BJ (cell line): Measurements from ENCODE around the gene ABLIM1. TPM values are rescaled to one million over a fixed set of nuclear protein-coding genes. Genes with fewer than 3 reads are reported as not detected.
A peak's percentile ranks its signal among the peaks of the same experiment; 100 is the strongest.

Source experiments
- CTCF ChIA-PET: fragments of 350-600 bp; formaldehyde crosslinking; extraction: SDS; loops from one replicate; lab custom pipeline; 2021; ENCODE audit warnings: antibody characterized with exemption, inconsistent platforms; lab: Yijun Ruan, JAX
- POLR2A ChIA-PET: fragments of 300-600 bp; sonication (Branson Sonifier 250); formaldehyde crosslinking; extraction: SDS; loops from one replicate; lab custom pipeline; 2021; ENCODE audit warnings: antibody characterized with exemption; lab: Charles Lee
- DNase-seq: peaks from one replicate; pipeline ENCODE4 v3.0.0-alpha.2; 2011; ENCODE audit warnings: low read depth
- H3K27me3 ChIP-seq: 2 replicates; pipeline ENCODE4 v1.6.0; 2011; ENCODE audit warnings: low read length; ENCODE audit not compliant: control insufficient read depth, insufficient read depth
- H3K36me3 ChIP-seq: 2 replicates; pipeline ENCODE4 v1.5.1; 2011; ENCODE audit warnings: low read length; ENCODE audit not compliant: control insufficient read depth, insufficient read depth
- H3K4me3 ChIP-seq: 2 replicates; pipeline ENCODE4 v1.5.1; 2011; ENCODE audit warnings: low read depth, mild to moderate bottlenecking, control low read depth, low read length
- CTCF ChIP-seq: IDR thresholded peaks from 2 replicates; pipeline ENCODE4 v1.5.1; 2011; ENCODE audit warnings: low read depth, mild to moderate bottlenecking, control low read depth, inconsistent platforms, low read length, moderate library complexity; ENCODE audit not compliant: insufficient read depth
- polyA plus RNA-seq: library from polyadenylated mRNA; depleted of rRNA; stranded (reverse); fragments of >200 nt; gene quantifications from 2 replicates; pipeline ENCODE4 v1.2.3, GENCODE V29; 2011

Gene ABLIM1
- polyA plus RNA-seq, 1 experiment = 14.4 TPM

GRCh38 chr10:114521255-114521654, 136.8 kb downstream of the ABLIM1 start:
- ChIA-PET CTCF (interaction anchor here (2.6 kb wide), 1 partner anchor 50 kb away, joined by 7 read pairs; no protein-coding TSS in a partner anchor), POLR2A (no interaction called here)
- H3K4me3 ChIP-seq = no peak overlapping the region
- H3K27me3 ChIP-seq = no peaks in the 10 kb centered on the region
- H3K36me3 ChIP-seq = no peaks in the 10 kb centered on the region
- no peak for TF ChIP-seq CTCF
- no peak for DNase-seq

GRCh38 chr10:114520453-114520852, 137.6 kb downstream of the ABLIM1 start:
- no peak for TF ChIP-seq CTCF
- peak; percentile 65 for DNase-seq
- Histone ChIP-seq H3K4me3 (no peak overlapping the region), H3K36me3 (no peaks in the 10 kb centered on the region), H3K27me3 (no peaks in the 10 kb centered on the region)
- ChIA-PET CTCF (interaction anchor here (1.0 to 2.6 kb wide), 2 partner anchors 10 to 49 kb away, joined by 3 to 7 read pairs; no protein-coding TSS in a partner anchor), POLR2A (no interaction called here)

DNA sequence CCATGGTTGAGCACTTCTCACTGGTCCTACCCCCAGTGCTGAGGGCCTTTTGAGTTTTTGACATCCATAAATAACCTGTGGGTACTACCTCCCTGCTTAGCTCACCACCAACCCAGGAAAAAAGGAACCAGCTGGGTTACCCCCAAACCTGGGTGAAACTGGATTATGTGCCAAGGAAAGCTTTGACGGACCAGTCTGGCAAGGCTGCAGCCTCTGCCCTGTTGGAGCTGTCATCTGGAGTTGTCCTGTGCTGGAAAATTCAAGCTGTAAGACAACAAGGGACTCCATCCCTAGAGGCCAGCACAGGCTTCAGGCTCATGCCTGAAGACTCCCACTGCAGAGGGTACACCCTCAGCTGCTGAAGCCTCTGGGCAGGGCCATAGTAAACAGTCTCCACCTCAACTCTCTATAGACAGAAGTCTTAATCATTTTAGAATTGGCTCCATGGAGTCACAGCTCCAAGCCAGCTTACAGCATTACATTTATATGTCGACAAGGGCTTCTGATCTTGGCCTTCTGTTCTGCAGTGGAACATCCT, 138.2 kb downstream of the ABLIM1 start:
- Histone ChIP-seq H3K4me3 (no peak overlapping the region), H3K36me3 (no peaks in the 10 kb centered on the region), H3K27me3 (no peaks in the 10 kb centered on the region)
- DNase-seq = no peak
- CTCF ChIA-PET = interaction anchor here (1.0 to 2.6 kb wide), 3 partner anchors 10 to 302 kb away, joined by 3 to 7 read pairs (median 3); partner anchors contain the start of gene FHIP2A
- no peak for TF ChIP-seq CTCF
- POLR2A ChIA-PET = no interaction called here

DNA sequence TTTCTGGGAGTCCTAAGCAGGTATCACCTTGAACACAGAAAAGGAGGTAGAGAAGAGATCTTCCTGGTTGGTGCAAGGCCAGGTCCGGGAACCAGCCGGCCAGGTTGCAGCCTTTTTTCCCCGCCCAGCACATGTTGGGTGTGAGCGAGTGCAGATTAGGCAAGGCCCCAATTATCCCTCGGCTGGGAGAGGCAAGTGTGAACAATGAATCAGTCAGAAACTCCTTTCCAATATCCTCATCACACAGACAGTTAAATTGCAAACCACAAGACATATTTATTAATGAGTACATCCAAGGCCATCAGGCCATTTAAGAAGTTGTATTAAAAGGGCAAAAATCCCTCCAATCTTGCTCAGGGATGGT, 138.8 kb downstream of the ABLIM1 start:
- TF ChIP-seq CTCF = no peak
- DNase-seq = no peak
- H3K27me3 ChIP-seq = no peaks in the 10 kb centered on the region
- no peak overlapping the region for H3K4me3 ChIP-seq
- H3K36me3 ChIP-seq = no peaks in the 10 kb centered on the region
- CTCF ChIA-PET = interaction anchor here (0.6 to 2.6 kb wide), 3 partner anchors 26 to 302 kb away, joined by 3 to 7 read pairs (median 3); partner anchors contain the start of gene FHIP2A
- POLR2A ChIA-PET = no interaction called here

DNA sequence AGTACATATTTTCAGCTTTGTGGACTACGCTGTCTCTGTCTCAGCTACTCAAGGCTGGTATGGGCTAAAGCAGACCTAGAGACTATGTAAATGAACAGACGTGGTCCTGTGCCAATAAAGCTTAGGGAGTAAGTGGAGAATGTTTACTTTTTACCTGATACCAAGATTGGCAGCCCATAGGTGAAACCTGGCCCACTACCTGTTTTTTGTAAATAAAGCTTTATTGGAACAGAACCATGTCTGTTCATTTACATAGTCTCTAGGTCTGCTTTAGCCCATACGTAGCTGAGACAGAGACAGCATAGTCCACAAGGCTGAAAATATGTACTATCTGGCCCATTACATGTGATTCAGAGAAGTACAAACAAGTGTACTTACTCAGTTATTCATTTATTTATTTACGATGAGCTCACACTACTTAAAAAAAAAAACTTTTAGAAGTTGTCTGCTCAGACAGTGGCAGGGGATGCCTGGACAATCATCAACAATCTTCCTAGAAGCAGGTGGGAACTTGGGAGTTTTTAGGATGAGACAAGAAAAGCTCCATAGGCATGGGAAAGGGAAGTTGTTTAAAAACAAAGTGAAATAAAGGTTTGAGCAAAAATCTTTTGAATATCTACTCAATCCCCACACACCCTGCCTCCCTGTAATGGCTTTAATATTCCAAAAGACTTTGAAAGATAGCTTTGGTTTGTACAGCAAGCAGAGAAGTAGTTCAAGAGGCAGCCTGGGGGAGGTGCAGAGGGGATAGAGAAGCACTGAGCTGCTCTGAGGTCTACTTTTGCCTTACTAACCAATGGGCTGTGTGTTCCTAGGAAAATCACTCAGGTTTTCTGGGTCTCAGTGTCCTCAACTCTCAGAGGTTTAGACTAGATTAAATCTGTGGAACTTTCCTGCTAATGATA, 139.4 kb downstream of the ABLIM1 start:
- CTCF ChIA-PET = interaction anchor here (0.5 to 2.6 kb wide), 5 partner anchors 9 to 303 kb away, joined by 3 to 7 read pairs (median 3); partner anchors contain the start of gene FHIP2A
- no peak for TF ChIP-seq CTCF
- no peak for DNase-seq
- Histone ChIP-seq H3K4me3 (no peak overlapping the region), H3K36me3 (no peaks in the 10 kb centered on the region), H3K27me3 (no peaks in the 10 kb centered on the region)
- POLR2A ChIA-PET = interaction anchor here (0.5 kb wide), 1 partner anchor 41 kb away, joined by 3 read pairs; no protein-coding TSS in a partner anchor
